ENCODE results near the gene GAS2. TPM values are rescaled to one million over a fixed set of nuclear protein-coding genes. Genes with fewer than 3 reads are reported as not detected.

The GAS2 gene
- total RNA-seq, 5 donors from 2014 or later (not counting 1 experiment from before 2014, with no cell fraction given), result 2.1 to 4.2 (median 2.6) TPM

DNA sequence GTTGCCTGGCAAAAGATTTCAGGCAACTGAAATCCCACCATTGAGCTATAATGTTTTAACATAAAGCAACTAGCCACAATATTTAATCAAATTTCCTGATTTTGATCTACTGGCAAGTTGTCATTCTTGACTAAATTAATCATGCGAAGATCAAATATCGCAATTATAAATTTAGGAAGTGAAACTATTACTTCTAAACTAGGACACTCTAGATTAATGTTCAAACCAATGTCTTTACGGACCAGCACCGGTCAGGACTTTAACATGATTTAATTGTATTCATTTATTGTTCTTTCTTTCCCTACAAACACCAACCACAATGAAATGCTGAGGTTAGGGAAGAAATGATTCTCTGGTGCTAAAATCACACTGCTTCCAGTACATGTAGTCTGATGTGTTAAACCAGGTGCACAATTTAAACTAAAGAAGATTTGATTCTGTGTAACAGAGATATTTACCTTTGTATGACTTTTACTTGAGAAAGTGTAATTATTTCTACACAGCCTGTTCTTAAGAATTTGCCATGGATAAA lies 14.9 kb downstream of the GAS2 start:
- POLR2A ChIA-PET, result no interaction called here
- Mint-ChIP-seq H3K27me3 (peaks cover 0 to 3% of the 10 kb centered on the region in 2 donors), H3K9me3 (no peaks in the 10 kb centered on the region), H3K36me3 (no peaks in the 10 kb centered on the region), H3K4me1 (no peaks in the 10 kb centered on the region), H3K4me3 (no peak overlapping the region), H3K27ac (no peak overlapping the region)
- H3K4me1 ChIP-seq (ENCODE audit: control insufficient read depth in 1 of 2, extremely low read depth in 1 of 2, insufficient read depth in 2 of 2, low read length in 2 of 2), result no peaks in the 10 kb centered on the region
- no peak for ATAC-seq (replicated peaks in 1 of 4)
- no peaks in the 10 kb centered on the region for H3K36me3 ChIP-seq (ENCODE audit: control insufficient read depth in 2 of 2, extremely low read depth in 1 of 2, insufficient read depth in 1 of 2, low read length in 1 of 2)
- peaks cover 0 to 3% of the 10 kb centered on the region in 2 experiments for H3K27me3 ChIP-seq (replicated peaks in 1 of 2; ENCODE audit: control insufficient read depth in 2 of 2, extremely low read depth in 1 of 2, insufficient read depth in 2 of 2, low read length in 1 of 2)
- no peaks in the 10 kb centered on the region for H3K9me3 ChIP-seq
- CTCF ChIA-PET, result no interaction called here
- WGBS (ENCODE audit: insufficient coverage), result no CpG with 5 or more reads among the region's 4 CpGs
- no peak overlapping the region for H3K4me3 ChIP-seq (ENCODE audit: control insufficient read depth in 1 of 2, extremely low read depth in 1 of 2, low read length in 1 of 2)
- DNase-seq, result no peak
- no peak overlapping the region for H3K27ac ChIP-seq (ENCODE audit: low read length)

DNA sequence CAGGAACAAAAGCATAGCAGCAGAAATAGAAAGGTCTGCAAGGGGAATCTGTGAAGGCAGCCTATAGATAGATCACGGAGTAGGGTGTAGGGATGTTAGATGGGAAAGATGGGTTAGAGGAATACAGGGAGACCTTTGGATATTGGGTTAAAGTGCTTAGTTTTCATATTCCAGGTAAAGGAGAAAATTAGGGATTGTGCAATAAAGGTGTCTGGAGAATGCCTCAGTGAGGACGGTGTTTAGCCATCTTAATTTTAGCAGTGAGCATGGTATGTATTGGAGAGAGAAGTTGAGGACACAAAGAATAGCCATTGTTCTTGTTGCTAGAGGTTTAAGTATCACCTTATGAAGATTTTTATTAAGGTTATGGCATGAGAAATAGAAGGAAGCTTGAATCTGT lies 17.7 kb downstream of the GAS2 start:
- Mint-ChIP-seq H3K27me3 (no peaks in the 10 kb centered on the region), H3K27ac (no peak overlapping the region), H3K9me3 (no peaks in the 10 kb centered on the region), H3K36me3 (no peaks in the 10 kb centered on the region), H3K4me1 (no peaks in the 10 kb centered on the region), H3K4me3 (no peak overlapping the region)
- H3K36me3 ChIP-seq (ENCODE audit: control insufficient read depth in 2 of 2, extremely low read depth in 1 of 2, insufficient read depth in 1 of 2, low read length in 1 of 2), result no peaks in the 10 kb centered on the region
- ATAC-seq (replicated peaks in 1 of 4), result no peak
- no peaks in the 10 kb centered on the region for H3K27me3 ChIP-seq (replicated peaks in 1 of 2; ENCODE audit: control insufficient read depth in 2 of 2, extremely low read depth in 1 of 2, insufficient read depth in 2 of 2, low read length in 1 of 2)
- WGBS (ENCODE audit: insufficient coverage), result 94% methylated on average over 2 of the region's 2 CpGs
- no peaks in the 10 kb centered on the region for H3K9me3 ChIP-seq
- H3K4me1 ChIP-seq (ENCODE audit: control insufficient read depth in 1 of 2, extremely low read depth in 1 of 2, insufficient read depth in 2 of 2, low read length in 2 of 2), result no peaks in the 10 kb centered on the region
- H3K27ac ChIP-seq (ENCODE audit: low read length), result no peak overlapping the region
- no peak overlapping the region for H3K4me3 ChIP-seq (ENCODE audit: control insufficient read depth in 1 of 2, extremely low read depth in 1 of 2, low read length in 1 of 2)
- CTCF ChIA-PET, result no interaction called here
- POLR2A ChIA-PET, result no interaction called here
- DNase-seq, result no peak

DNA sequence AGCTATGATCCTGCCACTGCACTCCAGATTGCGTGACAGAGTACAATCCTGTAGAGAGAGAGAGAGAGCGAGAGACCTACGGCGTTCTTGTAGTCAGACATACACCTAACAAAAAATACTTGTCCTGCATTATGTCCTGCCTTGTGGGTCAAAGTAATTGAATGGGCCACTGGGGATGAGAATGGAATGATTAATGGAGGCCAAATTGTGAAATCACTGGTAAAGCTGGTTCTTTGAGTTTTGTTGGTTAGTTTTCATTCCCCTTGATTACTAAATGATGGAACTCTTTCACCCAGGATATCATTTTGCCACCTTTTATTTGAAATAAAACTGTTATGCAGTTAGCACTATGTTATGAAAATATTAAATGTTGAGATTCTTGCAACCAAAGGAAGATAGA lies 18.7 kb downstream of the GAS2 start:
- ATAC-seq (replicated peaks in 1 of 4) (no peak), DNase-seq (no peak)
- no peak overlapping the region for H3K4me3 Mint-ChIP-seq
- H3K4me1 ChIP-seq (ENCODE audit: control insufficient read depth in 1 of 2, extremely low read depth in 1 of 2, insufficient read depth in 2 of 2, low read length in 2 of 2), result peaks cover 0 to under 1% of the 10 kb centered on the region in 2 experiments
- no peaks in the 10 kb centered on the region for H3K27me3 ChIP-seq (replicated peaks in 1 of 2; ENCODE audit: control insufficient read depth in 2 of 2, extremely low read depth in 1 of 2, insufficient read depth in 2 of 2, low read length in 1 of 2)
- H3K27ac Mint-ChIP-seq, result no peak overlapping the region
- H3K4me3 ChIP-seq (ENCODE audit: control insufficient read depth in 1 of 2, extremely low read depth in 1 of 2, low read length in 1 of 2), result no peak overlapping the region
- peaks cover 0 to 1% (median under 1%) of the 10 kb centered on the region in 3 donors for H3K4me1 Mint-ChIP-seq
- POLR2A ChIA-PET, result no interaction called here
- CTCF ChIA-PET, result interaction anchor here in 1 of 2 donors (0.6 kb wide), 1 partner anchor 104 kb away, joined by 6 read pairs; no protein-coding TSS in a partner anchor
- no peaks in the 10 kb centered on the region for H3K9me3 Mint-ChIP-seq
- no peaks in the 10 kb centered on the region for H3K27me3 Mint-ChIP-seq
- H3K36me3 Mint-ChIP-seq, result no peaks in the 10 kb centered on the region
- H3K36me3 ChIP-seq (ENCODE audit: control insufficient read depth in 2 of 2, extremely low read depth in 1 of 2, insufficient read depth in 1 of 2, low read length in 1 of 2), result no peaks in the 10 kb centered on the region
- no peaks in the 10 kb centered on the region for H3K9me3 ChIP-seq
- H3K27ac ChIP-seq (ENCODE audit: low read length), result no peak overlapping the region
- WGBS (ENCODE audit: insufficient coverage), result no CpG with 5 or more reads among the region's 4 CpGs

DNA sequence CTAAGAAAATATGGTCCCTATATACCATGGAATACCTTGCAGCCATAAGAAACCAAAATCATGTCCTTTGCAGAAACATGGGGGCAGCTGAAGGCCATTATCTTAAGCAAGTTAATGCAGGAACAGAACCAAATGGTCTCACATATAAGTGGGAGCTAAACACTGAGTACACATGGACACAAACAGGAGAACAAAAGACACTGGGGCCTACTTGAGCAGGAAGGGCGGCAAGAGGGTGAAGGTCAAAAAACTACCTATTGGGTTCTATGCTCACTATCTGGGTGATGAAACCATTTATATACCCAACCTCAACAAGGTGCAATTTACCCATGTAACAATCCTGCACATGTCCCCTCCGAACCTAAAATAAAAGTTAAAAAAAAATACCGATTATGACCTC lies 22.5 kb downstream of the GAS2 start:
- H3K36me3 ChIP-seq (ENCODE audit: control insufficient read depth in 2 of 2, extremely low read depth in 1 of 2, insufficient read depth in 1 of 2, low read length in 1 of 2), result no peaks in the 10 kb centered on the region
- H3K27me3 ChIP-seq (replicated peaks in 1 of 2; ENCODE audit: control insufficient read depth in 2 of 2, extremely low read depth in 1 of 2, insufficient read depth in 2 of 2, low read length in 1 of 2), result no peaks in the 10 kb centered on the region
- POLR2A ChIA-PET, result no interaction called here
- no peak overlapping the region for H3K27ac ChIP-seq (ENCODE audit: low read length)
- Mint-ChIP-seq H3K4me1 (peaks cover 15 to 24% (median 19%) of the 10 kb centered on the region in 3 donors), H3K4me3 (no peak overlapping the region), H3K27ac (no peak overlapping the region), H3K36me3 (no peaks in the 10 kb centered on the region), H3K27me3 (peaks cover 0 to 1% of the 10 kb centered on the region in 2 donors), H3K9me3 (no peaks in the 10 kb centered on the region)
- CTCF ChIA-PET, result no interaction called here
- H3K4me1 ChIP-seq (ENCODE audit: control insufficient read depth in 1 of 2, extremely low read depth in 1 of 2, insufficient read depth in 2 of 2, low read length in 2 of 2), result peaks cover 0 to 15% of the 10 kb centered on the region in 2 experiments
- DNase-seq, result no peak
- H3K9me3 ChIP-seq, result no peaks in the 10 kb centered on the region
- no peak for ATAC-seq (replicated peaks in 1 of 4)
- H3K4me3 ChIP-seq (ENCODE audit: control insufficient read depth in 1 of 2, extremely low read depth in 1 of 2, low read length in 1 of 2), result no peak overlapping the region
- 88% methylated on average over 1 of the region's 3 CpGs for WGBS (ENCODE audit: insufficient coverage)

DNA sequence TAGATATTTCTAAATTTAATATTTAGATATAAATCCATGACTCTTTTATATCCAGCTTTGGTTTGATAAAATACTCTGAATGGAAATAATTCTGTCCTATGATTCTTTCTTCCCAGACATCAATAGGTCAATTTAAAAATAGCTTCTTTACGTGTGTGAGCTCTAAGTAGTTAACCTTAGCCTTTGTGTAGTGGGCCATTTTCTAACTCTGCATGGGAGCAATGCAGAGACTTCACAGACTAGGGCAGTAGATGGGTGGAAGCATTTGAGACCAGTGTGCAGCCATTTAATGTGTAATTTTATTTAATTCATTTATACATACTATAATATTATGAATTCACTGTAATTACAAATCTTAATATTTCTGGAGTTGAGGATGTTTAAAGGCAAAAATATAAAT lies 23.8 kb downstream of the GAS2 start:
- DNase-seq, result no peak
- Histone ChIP-seq H3K27me3 (replicated peaks in 1 of 2; ENCODE audit: control insufficient read depth in 2 of 2, extremely low read depth in 1 of 2, insufficient read depth in 2 of 2, low read length in 1 of 2) (no peaks in the 10 kb centered on the region), H3K9me3 (no peaks in the 10 kb centered on the region), H3K27ac (ENCODE audit: low read length) (peak overlapping the region; percentile 40), H3K4me3 (ENCODE audit: control insufficient read depth in 1 of 2, extremely low read depth in 1 of 2, low read length in 1 of 2) (no peak overlapping the region), H3K36me3 (ENCODE audit: control insufficient read depth in 2 of 2, extremely low read depth in 1 of 2, insufficient read depth in 1 of 2, low read length in 1 of 2) (no peaks in the 10 kb centered on the region), H3K4me1 (ENCODE audit: control insufficient read depth in 1 of 2, extremely low read depth in 1 of 2, insufficient read depth in 2 of 2, low read length in 2 of 2) (peaks cover 0 to 15% of the 10 kb centered on the region in 2 experiments)
- H3K9me3 Mint-ChIP-seq, result no peaks in the 10 kb centered on the region
- peaks cover 0 to 1% of the 10 kb centered on the region in 2 donors for H3K27me3 Mint-ChIP-seq
- WGBS (ENCODE audit: insufficient coverage), result no CpG with 5 or more reads among the region's 1 CpG
- ChIA-PET POLR2A (interaction anchor here in 1 of 2 donors (0.7 kb wide), 1 partner anchor 65 kb away, joined by 8 read pairs; no protein-coding TSS in a partner anchor), CTCF (interaction anchor here (0.6 to 1.4 kb wide), 6 partner anchors 9 to 139 kb away, joined by 3 to 5 read pairs (median 4); partner anchors contain the start of gene SVIP (in 1 of the 2))
- peaks cover 15 to 24% (median 19%) of the 10 kb centered on the region in 3 donors for H3K4me1 Mint-ChIP-seq
- H3K4me3 Mint-ChIP-seq, result peak overlapping the region in 1 of 3 donors; percentile 65
- H3K27ac Mint-ChIP-seq, result peak overlapping the region in 1 of 2 donors; percentile 90
- no peaks in the 10 kb centered on the region for H3K36me3 Mint-ChIP-seq
- no peak for ATAC-seq (replicated peaks in 1 of 4)

DNA sequence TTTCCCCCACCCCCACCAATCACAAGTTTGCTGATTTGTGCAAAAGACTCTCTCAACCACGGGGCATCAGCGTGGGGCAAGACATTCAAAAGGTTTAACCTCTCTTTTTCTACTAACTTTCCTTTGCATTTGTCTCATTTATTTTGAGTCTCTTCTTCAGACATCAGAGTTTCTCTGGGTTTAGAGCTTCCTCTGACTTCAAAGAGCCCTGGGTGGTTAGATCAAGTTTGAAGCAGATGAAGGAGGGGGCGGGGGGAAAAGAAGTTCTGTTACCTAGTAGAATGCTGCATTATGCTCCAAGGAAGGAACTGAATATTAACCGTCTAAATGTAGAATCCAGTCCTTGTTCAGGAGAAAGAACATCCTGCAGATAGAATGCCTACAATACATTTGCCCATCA lies 24.5 kb downstream of the GAS2 start:
- ATAC-seq (replicated peaks in 1 of 4), result peak; percentile 89 to 100 (median 98)
- Mint-ChIP-seq H3K27me3 (peaks cover 0 to 1% of the 10 kb centered on the region in 2 donors), H3K4me1 (peaks cover 15 to 24% (median 19%) of the 10 kb centered on the region in 3 donors), H3K27ac (peak overlapping the region; percentile 83 to 90), H3K9me3 (no peaks in the 10 kb centered on the region), H3K36me3 (no peaks in the 10 kb centered on the region), H3K4me3 (peak overlapping the region; percentile 42 to 68 (median 65))
- CTCF ChIA-PET, result interaction anchor here (0.6 to 1.4 kb wide), 5 partner anchors 20 to 139 kb away, joined by 3 to 5 read pairs (median 3); partner anchors contain the start of gene SVIP (in 1 of the 2)
- POLR2A ChIA-PET, result interaction anchor here in 1 of 2 donors (0.7 kb wide), 1 partner anchor 66 kb away, joined by 8 read pairs; no protein-coding TSS in a partner anchor
- Histone ChIP-seq H3K4me1 (ENCODE audit: control insufficient read depth in 1 of 2, extremely low read depth in 1 of 2, insufficient read depth in 2 of 2, low read length in 2 of 2) (peaks cover 0 to 15% of the 10 kb centered on the region in 2 experiments), H3K36me3 (ENCODE audit: control insufficient read depth in 2 of 2, extremely low read depth in 1 of 2, insufficient read depth in 1 of 2, low read length in 1 of 2) (no peaks in the 10 kb centered on the region), H3K27ac (ENCODE audit: low read length) (peak overlapping the region; percentile 40), H3K9me3 (no peaks in the 10 kb centered on the region), H3K4me3 (ENCODE audit: control insufficient read depth in 1 of 2, extremely low read depth in 1 of 2, low read length in 1 of 2) (peak overlapping the region in 1 of 2 donors; percentile 13), H3K27me3 (replicated peaks in 1 of 2; ENCODE audit: control insufficient read depth in 2 of 2, extremely low read depth in 1 of 2, insufficient read depth in 2 of 2, low read length in 1 of 2) (no peaks in the 10 kb centered on the region)
- WGBS (ENCODE audit: insufficient coverage), result 0% methylated on average over 3 of the region's 4 CpGs
- DNase-seq, result peak in 31 of 35 experiments; percentile 1 to 56 (median 29)

Measured in T-cell (primary cell).